GM18520 (cell line): ENCODE measurements around the gene NPAS1.

Source experiments
- ATAC-seq: cut with Tn5 transposase; IDR thresholded peaks from one replicate; pipeline ENCODE4 v1.9.1; 2021; ENCODE audit not compliant: unreplicated experiment

Gene NPAS1, protein sequence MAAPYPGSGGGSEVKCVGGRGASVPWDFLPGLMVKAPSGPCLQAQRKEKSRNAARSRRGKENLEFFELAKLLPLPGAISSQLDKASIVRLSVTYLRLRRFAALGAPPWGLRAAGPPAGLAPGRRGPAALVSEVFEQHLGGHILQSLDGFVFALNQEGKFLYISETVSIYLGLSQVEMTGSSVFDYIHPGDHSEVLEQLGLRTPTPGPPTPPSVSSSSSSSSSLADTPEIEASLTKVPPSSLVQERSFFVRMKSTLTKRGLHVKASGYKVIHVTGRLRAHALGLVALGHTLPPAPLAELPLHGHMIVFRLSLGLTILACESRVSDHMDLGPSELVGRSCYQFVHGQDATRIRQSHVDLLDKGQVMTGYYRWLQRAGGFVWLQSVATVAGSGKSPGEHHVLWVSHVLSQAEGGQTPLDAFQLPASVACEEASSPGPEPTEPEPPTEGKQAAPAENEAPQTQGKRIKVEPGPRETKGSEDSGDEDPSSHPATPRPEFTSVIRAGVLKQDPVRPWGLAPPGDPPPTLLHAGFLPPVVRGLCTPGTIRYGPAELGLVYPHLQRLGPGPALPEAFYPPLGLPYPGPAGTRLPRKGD

DNA sequence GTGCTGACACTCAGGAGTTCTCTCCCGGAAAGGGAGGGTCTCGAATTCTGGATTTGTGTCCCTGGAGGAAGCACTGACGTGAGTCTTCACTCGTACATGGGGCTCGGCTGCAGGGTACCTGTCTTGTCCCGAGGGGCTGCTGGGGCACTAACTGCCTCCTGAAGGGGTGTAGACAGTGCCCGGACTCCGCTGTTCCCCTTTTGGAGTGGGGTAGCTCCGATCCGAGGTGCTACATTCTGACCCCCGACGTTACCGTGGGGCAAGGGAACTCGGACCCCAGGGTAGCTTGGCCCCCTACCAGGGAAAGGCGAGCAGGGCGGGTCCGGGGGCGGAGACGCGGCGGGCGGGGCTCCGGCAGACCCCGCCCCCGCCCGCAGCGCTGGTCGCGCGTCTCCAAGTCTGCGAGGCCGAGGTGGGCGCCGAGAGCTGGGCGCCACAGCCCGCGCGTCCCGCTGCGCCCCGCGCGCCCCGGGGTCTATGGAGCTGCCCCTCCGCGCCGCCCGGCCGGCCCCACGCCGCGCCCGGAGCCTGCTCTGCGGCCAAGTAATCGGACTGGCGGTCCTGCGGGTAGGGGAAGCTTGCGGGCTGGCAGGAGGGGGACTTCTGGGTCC, at the start of gene NPAS1:
TSS of gene NPAS1 (plus strand) at position 407 of the 611 bp plus-strand sequence. CDS start 1,211 bp downstream, outside the sequence.
- no peak for ATAC-seq

DNA sequence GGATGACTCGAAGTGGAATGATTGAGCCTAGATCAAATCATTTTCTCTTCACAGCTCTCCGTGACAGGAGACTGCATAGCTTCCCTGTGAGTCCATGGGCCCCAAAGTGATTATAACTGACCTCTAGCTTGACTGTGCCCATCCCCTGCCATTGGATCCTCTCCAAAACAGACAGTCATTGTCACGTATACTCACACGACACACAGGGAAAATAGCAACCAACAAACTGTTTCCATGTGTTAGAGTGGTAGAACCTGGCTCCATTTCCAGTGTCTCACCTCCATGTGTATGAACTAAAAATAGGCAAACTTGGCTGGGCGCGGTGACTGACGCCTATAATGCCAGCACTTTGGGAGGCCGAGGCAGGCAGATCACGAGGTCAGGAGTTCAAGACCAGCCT, 48.8 kb upstream of the NPAS1 start:
- no peak for ATAC-seq

DNA sequence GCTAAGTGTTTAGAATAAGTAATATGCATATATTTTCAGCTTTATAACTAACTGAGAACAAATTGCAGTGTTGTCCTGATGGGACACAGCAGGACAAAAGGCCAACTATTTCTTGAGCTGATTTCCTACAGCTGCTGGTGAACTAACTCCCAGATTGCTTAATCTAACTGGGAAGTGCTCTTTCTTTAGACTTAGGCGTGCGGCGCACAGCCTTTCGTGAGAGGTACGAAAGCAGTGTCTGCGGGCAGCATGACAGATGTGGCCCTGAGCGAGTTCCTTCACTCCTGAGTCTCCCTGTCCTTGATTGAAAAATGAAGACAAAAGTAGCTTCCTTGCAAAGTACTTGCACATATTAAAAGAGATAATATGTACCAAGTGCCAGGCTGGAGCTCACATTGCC, 47.3 kb upstream of the NPAS1 start:
- ATAC-seq: no peak

DNA sequence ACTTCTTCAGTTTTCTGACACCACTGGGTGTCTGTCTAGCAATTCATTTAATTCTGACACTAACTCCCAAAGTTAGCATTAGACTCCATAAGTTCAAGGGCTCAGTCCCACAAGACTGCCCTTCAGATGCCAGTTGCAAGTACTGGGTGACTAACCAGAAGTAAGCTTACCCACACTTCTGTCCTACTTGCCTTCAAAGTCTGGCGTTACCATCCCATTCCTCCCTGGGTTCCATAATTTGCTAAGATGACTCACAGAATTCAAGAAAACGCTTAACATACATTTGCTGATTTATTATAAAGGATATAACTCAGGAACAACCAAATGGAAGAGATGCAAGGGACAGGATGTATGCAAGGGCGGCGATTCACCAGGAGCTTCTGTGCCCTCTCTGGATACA, 45.5 kb upstream of the NPAS1 start:
- ATAC-seq: no peak

DNA sequence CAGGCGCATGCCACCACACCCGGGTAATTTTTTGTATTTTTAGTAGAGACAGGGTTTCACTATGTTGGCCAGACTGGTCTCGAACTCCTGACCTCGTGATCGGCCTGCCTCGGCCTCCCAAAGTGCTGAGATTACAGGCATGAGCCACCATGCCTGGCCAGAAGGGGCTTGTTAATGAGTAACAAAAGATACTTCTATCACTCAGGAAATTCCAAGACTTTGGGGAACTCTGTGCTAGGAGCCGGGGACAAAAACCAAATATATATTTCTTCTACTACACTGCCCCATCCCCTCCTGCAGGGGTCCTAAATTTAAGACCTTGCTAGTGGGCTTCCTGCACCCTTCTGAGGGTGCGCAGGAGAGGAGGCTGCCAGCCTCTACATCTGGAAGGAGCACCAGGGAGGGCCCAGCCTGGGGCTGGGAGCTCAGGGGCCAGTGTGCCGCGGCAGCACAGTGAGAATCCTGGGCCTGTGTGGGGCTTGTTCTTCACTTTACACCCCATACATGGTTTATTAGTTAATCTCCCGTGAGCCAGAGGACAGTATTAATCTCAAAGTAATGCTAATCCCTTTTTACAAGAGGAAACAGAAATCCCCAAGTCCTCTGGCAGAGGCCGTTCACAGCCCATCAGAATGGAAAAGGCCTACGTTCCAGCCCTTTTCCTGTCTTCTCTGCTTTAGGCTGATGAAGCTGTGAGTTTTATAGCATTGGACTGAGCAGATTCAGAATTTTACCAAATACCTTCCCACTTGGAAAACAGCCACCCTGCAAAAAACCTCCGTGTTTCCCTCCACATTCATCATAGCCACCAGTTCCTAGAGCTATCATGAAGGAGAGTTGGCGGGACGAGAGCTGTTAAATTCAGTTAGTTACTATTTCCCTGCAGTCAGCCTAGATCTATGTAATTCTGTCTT, 44.4 kb upstream of the NPAS1 start:
- no peak for ATAC-seq

DNA sequence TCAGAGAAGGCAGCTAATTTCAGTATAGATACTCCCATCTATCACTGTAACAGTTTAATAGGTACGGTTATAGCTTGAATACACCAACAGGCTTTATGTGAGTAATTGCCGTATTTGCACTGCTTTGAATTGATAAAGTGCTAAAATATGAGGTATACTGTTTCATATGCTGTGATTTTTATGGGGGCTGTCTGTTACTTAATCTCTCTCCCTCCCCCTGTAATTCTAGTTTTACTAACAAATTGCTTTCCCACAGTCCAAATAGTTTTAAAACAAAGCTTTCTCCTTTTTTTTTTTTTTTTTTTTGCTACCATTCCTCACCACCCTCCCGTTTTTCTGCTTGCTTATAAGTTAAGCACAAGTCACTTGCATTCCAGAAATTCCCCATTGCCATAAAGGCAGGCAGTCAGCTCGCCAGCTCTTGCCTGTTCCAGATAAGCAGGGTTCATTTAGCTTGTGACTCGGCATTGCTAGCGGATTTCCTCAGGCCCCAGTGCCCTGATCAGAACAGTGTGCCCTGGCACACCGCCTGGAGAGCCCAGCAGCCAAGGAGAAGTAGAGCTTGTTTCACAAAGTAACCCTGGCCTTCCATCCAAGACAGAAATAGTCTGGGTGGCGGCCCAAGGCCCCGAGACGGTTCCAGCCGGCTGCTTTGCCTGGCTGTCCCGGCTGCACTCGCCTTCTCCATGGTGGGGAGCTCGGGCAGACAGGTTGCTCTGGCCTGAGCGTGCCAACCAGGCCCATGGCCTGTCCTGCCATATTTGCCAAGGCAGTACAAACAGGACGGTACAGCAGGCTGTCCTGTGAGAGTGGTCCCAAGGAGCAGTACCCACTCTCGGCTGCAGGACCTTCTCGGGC, 43.5 kb upstream of the NPAS1 start:
- ATAC-seq: no peak

DNA sequence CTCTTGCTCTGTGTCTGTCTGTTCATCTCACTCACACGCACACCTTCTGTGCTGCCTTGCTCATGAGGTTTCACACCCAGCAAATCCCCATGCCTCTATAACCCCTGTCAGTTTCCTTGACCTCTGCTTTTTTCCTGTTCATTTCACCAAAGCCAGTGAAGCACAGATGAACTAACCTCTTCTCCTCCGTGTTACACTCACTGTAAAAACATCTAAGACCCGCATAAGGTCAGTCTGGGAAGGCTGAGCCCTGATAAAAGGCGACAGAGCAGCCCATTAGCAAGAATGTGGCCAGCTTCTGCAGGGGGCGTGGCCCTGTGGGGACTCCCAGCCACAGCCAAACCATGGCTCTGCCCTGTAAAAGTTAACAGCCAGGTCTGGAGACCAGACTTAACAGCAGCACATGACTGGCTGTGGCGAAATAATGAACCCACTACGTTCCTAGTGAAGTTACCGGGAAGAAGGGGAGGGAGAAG, 42.8 kb upstream of the NPAS1 start:
- no peak for ATAC-seq

DNA sequence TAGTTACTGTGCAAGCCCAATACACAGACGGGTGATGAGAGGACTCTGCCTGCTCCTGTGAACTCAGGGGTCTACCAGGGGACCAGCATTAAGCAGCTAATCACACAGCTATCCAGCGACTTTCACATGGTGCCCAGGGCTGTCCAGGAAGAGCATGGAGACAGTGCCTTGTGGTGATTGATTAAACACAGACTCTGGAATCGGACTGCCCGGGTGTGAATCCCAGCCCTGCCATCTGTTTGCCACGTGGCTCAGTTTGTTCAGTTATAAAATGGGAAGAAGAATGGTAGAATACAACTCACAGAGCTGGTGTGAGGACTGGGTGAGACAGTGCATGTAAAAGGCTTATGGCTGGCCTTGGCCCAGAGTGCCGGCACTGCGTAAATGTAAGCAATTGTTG, 42.1 kb upstream of the NPAS1 start:
- no peak for ATAC-seq

DNA sequence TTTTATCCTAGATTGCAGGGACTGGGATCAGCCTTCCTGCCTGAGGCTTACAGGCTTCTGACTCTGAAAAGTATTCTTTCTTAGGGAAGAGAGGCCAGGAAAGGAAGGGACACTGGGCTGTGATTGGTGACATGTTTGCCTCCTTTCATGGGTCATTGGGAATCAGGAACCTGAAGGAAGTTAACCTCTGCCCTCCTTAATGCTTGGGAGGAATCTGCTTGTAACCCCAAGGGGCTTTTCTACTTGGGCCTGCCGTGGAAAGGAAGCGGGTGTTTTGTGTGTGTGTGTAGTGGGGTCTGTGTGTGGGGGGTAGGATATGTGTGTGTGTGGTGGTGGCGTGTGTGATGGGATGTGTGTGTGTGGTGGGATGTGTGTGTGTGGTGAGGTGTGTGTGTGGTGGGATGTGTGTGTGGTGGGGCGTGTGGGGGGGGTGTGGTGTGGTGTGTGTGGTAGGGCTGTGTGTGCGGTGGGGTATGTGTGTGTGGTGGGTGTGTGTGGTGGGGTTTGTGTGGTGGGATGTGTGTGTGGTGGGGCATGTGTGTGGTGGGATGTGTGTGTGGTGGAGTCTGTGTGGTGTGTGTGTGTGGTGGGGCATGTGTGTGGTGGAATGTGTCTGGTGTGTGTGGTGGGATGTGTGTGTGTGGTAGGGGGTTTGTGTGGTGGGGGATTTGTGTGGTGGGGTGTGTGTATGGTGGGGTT, 41.3 kb upstream of the NPAS1 start:
- ATAC-seq: no peak

DNA sequence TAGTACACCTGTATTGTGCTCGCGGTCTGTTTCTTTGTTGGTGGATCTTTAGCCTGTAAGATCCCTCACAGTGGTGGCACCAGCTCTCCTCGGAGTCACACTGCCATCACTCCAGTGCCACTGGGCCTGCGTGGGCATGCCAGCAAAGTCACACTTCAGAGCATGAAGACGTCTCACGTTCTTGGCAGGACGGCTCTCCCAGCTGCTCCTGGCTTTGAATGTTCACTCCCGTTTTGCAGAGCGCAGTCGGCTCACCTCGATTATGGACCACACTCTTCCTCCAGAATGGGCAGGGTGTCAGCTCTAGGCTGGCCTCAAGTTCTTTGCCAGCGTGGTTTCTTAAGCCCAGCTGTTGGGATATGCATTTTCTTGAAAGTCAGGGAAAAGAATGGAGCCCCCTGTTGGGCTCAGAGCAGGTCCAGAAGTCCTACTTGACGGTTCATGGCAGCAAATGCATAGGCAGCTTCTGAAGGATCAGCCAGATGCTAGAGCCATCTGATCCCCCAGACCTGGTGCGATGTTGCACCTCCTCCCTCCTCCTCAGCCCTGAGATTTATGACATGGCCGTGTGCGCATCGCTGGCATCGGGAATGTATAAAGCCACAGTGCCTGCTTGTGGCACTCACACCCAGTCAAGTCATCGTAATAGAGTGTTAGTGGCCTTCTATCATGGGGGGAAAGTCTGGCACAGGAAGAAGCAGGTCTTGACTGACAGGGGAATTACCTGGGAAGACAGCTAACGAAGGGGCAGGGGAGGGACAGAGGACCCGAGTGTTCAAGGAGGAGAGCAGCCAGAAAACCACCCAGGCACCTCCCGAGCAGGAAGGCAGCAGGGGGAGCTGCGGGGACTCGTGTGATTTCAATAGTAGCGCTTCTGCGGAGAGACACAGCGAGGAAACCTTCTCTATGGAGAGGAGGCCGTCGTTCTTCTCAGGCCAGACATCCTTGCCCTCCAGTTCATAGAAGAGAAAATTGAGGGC, 40.2 kb upstream of the NPAS1 start:
- no peak for ATAC-seq

DNA sequence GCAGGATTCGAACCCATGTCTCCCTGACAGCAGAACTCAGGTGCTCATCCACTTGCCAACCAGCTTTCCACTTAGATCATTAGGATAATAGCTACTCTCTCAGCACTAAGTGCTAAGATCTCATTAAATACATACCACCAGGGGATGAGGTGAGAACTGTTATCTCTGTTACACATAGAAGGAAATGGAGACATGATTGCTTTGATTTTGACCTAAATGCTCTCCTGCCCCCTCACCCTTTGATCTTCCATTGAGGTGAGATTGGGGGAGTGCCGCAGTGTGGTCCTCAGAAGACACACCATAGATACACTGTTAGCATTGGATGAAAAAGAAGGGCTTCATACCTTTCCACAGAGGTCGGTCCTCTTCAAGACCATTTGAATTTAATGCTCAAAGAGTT, 38.9 kb upstream of the NPAS1 start:
- no peak for ATAC-seq

DNA sequence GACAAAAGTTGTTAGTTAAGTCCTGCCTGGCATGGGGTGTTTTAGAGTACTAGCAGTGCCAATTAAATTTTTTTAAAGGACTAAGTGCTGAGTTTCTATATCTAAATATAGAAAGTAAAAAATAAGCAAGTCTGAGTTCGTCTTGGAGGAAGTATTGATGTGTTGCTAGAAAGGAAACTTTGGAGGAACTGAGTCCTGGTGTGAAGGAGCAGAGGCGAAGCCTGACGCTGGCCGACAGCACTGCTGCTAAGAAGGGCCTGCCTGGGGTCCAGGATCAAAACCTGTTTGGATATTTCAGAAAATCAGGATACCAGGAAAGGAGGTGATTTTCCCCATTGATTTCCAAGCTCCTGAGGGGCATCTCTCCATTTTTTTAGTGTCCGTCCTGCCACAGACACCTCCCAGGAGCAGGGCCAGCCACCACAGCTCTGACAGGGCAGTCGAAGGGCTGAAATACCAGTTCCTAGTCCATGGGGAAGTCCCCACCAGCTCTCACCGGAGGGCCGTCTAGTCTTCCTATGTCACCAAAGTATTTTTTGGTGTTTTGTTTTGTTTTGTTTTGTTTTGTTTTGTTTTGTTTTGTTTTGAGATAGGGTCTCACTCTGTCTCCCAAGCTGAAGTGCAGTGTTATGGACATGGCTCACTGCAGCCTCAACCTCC, 38.2 kb upstream of the NPAS1 start:
- ATAC-seq: no peak

DNA sequence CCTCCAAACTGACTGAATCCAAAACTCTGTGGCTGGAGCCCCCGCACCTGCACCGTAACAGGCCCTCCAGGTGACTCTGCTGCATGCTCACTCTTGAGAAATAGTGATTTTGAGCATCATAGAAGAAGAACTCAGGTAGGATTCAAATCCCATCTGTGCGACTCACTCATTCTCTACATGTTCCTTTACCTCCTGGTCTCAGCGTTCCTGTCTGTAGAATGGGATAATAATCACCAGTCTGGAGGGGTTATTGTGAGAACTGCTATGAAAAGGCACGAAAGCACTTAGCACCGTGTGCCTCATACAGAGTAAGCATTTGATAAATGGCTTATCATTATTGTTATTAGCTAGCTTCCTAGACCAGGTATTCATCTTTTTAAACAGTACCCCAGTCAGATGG, 36.5 kb upstream of the NPAS1 start:
- ATAC-seq: no peak

DNA sequence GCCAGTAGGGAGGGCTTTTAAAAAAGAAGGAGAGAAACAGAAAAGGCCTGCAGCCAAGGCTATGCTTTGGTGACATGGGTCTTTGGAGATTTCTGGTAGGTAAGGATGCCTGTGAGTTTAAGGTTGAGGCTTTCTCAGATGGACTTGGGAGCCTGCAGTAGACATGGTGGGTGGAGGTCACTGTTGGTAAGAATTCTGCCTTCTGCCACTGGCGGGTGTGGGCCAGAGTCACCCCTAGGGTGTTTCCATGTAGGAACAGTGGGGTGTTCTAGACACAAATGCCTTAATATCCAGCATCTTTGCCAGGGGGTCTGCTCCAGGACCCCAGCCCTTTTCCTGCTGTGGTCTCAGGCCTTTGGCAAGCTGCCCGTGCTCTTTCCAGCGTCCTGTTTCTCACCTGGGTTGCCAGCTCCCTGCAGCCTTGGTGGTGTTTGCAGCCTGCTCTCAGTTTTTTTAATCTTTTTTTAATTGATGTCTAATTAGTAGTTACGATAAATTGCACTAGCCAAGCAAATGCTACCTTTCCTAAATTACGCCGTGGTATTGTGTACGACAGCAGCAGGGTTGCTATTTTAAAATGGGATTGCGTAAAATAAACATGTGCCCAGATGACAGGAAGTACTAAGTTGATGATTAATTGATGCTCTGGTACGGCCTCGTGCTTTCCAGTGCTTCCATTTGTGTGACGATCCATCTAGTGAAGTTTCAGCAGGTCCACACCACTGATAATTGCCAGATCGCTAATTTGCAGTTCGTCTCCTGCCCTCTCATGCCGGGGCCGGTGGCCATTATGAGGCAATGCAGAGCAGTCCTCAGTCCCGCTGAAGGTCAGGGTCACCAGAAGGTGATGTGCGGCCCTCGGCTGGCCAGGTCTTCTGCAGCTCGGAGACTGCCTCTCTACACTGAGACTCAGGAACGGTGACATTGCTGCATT, 35.3 kb upstream of the NPAS1 start:
- ATAC-seq: no peak

DNA sequence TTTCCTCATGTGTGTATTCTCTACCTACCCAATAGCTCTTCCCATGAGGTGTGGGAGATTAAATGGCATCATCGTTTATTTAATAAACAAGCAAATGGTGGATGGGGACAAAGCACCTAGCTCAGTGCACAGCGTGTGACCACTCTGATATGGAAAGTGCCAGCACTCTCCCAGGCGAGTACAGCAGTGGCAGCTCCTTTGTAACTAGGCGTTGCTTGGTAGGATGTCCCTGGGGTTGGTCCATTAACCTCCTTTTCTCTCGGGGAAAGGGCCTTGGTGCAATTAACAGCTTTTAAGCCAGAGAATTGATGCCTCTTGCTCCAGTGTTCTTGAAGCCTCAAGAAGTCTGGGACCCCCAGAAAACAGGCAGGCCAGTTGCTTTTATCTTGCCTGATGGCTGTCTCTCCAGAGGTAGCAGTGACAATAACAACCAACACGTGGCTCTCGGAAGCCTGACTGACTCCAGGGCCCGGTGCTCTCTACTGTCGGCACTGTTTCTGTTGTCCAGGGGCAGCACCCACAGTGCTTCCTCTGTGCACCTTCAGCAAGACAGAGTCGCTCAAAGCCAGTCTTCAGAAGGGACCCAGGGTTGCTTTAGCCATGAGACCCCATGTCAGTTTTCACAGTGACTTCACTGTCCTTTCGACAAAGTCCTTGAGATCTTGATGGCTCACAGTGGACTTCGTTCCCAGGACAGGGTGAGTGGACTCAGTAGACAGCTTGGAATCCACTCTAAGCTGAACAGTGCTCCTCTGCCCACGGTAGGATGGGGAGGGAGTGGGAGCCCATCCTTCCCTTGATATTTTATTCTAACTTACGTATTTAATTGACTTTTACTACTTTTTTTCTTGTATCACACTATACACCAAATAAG, 33.9 kb upstream of the NPAS1 start:
- ATAC-seq: no peak
